ENCODE measurements around the gene OMA1.

GRCh38 chr1:58454807-58455206 is 91.7 kb downstream of the OMA1 start:
- TF ChIP-seq, protein P1, sequence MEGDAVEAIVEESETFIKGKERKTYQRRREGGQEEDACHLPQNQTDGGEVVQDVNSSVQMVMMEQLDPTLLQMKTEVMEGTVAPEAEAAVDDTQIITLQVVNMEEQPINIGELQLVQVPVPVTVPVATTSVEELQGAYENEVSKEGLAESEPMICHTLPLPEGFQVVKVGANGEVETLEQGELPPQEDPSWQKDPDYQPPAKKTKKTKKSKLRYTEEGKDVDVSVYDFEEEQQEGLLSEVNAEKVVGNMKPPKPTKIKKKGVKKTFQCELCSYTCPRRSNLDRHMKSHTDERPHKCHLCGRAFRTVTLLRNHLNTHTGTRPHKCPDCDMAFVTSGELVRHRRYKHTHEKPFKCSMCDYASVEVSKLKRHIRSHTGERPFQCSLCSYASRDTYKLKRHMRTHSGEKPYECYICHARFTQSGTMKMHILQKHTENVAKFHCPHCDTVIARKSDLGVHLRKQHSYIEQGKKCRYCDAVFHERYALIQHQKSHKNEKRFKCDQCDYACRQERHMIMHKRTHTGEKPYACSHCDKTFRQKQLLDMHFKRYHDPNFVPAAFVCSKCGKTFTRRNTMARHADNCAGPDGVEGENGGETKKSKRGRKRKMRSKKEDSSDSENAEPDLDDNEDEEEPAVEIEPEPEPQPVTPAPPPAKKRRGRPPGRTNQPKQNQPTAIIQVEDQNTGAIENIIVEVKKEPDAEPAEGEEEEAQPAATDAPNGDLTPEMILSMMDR (conservative IDR thresholded peaks at IDR 0.05; ENCODE audit: low read length): no peak
- TF ChIP-seq EZH2phosphoT487 (IDR thresholded peaks at IDR 0.05; ENCODE audit: borderline replicate concordance): no peak
